Neural cell (in vitro differentiated cells): ENCODE data around the gene CAMK1.

Experiments used
- CTCF ChIP-seq: fragments of 450-650 bp; IDR thresholded peaks from 2 replicates; pipeline ENCODE4 v1.5.1; 2014; ENCODE audit warnings: antibody characterized with exemption, mild to moderate bottlenecking, moderate library complexity; ENCODE audit not compliant: poor library complexity, severe bottlenecking
- EP300 ChIP-seq: fragments of 450-650 bp; conservative IDR thresholded peaks from 2 replicates; pipeline ENCODE4 v1.6.1; 2014; ENCODE audit warnings: antibody characterized with exemption, mild to moderate bottlenecking, moderate library complexity; ENCODE audit not compliant: poor library complexity, severe bottlenecking
- EZH2 ChIP-seq: fragments of 200-600, 300-800 bp; shearing (Covaris generic), sonication (generic); IDR thresholded peaks from 2 replicates; pipeline ENCODE4 v1.6.1; 2014; ENCODE audit warnings: antibody characterized with exemption, low read length, borderline replicate concordance, mild to moderate bottlenecking; ENCODE audit not compliant: insufficient read depth, poor library complexity, severe bottlenecking
- MXI1 ChIP-seq: fragments of 450-650 bp; conservative IDR thresholded peaks from 2 replicates; pipeline ENCODE4 v1.6.1; 2014; ENCODE audit warnings: antibody characterized with exemption, mild to moderate bottlenecking; ENCODE audit not compliant: poor library complexity, severe bottlenecking
- RAD21 ChIP-seq: fragments of 450-650 bp; conservative IDR thresholded peaks from 2 replicates; pipeline ENCODE4 v1.6.1; 2014; ENCODE audit warnings: antibody characterized with exemption, mild to moderate bottlenecking, moderate library complexity
- TAF1 ChIP-seq: IDR thresholded peaks from 2 replicates; pipeline ENCODE4 v1.6.1; 2012; ENCODE audit warnings: low read depth

GRCh38 chr3:9807981-9808344, 38.2 kb upstream of the CAMK1 start:
- no peak for TF ChIP-seq CTCF
- TF ChIP-seq EZH2: no peak
- no peak for TF ChIP-seq EP300
- no peak for TF ChIP-seq RAD21
- no peak for TF ChIP-seq TAF1
- no peak for TF ChIP-seq MXI1
